DMS53 (cell line): Measurements from ENCODE around the gene OPN1LW.
"Not testable (repeated sequence)": the region's sequence is repeated elsewhere in the genome, so short reads cannot be mapped to it uniquely, and the experiment has no call there.

ENCODE experiments used
- DNase-seq: peaks from one replicate; lab custom pipeline; 2025; lab: John Stamatoyannopoulos, UW

OPN1LW gene

GRCh38 chrX:154135458-154136229 is 8.4 kb upstream of the OPN1LW start:
- no peak for DNase-seq

DNA sequence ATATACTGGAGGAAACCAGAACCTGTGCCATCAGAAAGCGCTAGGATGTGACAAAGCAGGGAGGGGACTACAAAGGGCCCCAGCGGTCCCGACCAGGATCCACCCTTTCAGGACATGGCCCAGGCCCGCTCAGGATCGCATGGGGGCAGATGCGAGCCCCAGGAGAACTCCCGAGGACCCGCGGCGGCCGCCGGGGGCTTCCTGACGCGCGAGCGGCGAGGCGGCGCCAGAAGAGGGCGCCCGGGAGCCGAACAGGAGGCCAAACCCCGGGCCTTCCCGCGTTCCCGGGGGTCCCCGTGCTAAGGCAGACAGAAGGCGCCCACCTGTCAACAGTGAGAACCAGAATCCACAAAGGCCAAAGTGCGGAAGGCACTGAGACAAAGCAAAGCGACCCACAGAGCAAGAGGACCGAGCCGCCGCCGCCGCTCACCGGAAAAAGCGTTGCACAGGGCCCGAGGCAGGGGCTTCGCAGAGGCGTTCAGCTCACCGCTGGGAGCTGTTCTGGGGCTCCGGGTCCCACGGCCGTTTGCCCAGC is 7.3 kb upstream of the OPN1LW start:
- DNase-seq, result peak; percentile 63

- no peak for DNase-seq
Measured at GRCh38 chrX:154138857-154139256, 5.2 kb upstream of the OPN1LW start.

DNA sequence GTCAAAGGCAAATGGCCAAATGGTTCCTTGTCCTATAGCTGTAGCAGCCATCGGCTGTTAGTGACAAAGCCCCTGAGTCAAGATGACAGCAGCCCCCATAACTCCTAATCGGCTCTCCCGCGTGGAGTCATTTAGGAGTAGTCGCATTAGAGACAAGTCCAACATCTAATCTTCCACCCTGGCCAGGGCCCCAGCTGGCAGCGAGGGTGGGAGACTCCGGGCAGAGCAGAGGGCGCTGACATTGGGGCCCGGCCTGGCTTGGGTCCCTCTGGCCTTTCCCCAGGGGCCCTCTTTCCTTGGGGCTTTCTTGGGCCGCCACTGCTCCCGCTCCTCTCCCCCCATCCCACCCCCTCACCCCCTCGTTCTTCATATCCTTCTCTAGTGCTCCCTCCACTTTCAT is 3.8 kb upstream of the OPN1LW start:
- no peak for DNase-seq

DNA sequence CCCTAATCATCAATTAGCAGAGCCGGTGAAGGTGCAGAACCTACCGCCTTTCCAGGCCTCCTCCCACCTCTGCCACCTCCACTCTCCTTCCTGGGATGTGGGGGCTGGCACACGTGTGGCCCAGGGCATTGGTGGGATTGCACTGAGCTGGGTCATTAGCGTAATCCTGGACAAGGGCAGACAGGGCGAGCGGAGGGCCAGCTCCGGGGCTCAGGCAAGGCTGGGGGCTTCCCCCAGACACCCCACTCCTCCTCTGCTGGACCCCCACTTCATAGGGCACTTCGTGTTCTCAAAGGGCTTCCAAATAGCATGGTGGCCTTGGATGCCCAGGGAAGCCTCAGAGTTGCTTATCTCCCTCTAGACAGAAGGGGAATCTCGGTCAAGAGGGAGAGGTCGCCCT is 3.3 kb upstream of the OPN1LW start:
- no peak for DNase-seq

DNA sequence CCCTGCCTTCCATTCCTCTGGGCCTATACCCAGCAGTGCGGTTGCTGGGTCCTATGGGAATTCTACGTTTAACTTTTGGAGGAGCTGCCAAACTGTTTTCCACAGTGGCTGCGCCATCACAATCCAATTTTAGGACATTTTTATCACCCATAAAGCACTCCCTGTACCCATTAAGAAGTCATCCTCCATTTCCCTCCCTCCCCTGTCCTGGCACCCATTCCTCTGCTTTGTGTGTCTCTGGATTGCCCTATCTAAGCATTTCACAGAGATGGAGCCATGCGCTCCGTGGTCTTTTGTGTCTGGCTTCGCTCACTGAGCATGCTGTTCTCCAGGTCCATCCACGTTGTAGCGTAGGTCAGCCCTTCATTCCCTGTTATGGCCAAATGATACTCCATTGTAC is 1.7 kb upstream of the OPN1LW start:
- DNase-seq, result no peak

DNA sequence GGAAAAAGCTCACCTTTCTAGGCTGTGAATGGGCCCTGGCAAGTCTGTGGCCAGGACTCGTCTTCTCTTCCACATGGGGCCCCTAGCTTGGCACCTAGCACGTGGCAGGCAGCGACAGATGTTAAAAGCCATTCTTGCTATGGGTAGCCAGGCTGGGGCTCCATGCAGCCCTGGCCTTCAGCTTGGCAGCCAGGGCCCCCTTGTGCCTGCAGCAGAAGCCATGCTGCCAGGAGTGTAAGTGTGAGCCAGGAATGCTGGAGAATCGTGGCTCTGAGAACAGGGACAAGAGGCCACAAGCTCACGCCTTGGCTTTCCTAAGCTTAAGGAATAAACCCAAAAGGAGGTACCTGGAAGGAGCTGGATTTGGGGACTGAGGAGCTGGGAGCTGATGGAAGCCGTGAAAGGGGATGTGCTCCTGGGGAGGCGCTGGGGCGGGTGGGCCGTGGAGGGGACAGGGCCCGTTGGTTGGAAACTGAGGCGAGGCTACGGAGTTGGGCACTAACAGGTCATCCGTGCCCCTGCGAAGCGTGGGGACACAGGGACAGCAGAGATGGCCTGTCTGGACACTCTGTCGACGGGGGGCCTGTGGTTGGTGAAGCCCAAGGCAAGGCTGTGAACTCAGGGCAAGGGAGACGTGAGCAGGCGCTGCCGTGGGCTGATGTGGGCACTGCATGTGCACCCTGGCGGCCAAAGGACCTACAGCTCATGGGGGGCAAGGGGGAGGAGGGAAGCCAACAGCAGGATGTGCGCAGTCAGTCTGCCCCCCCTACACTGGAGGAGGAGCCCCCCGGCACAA is 895 bp upstream of the OPN1LW start:
- DNase-seq, result no peak

GRCh38 chrX:154151030-154151429 is 7.0 kb downstream of the OPN1LW start:
- not testable (repeated sequence) for DNase-seq

- DNase-seq, result not testable (repeated sequence)
Measured at GRCh38 chrX:154156221-154156620, 12.2 kb downstream of the OPN1LW start.

DNA sequence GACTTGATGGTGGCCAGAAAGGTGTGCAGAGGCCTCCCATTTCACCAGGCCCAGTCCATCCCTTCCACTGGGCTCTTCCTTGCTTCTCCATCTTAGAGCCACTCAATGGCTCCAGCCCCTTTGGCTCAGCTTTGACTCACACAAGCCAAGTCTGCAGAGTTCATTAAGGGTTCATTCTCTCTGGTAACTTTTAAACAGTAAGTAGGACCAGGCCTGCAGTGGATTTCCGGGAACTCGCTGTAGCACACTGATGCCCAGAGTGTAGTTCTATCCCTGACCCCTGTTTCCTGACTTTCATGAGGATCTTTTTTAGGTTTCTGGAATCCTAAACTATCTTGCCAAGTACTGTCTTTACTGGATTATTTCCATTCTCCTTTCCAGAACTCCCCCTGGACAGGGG is 13.2 kb downstream of the OPN1LW start:
- not testable (repeated sequence) for DNase-seq

- DNase-seq, result not testable (repeated sequence)
Measured at GRCh38 chrX:154159345-154159744, 15.3 kb downstream of the OPN1LW start.

- DNase-seq, result not testable (repeated sequence)
Measured at GRCh38 chrX:154164902-154165301, 20.9 kb downstream of the OPN1LW start.

- DNase-seq, result not testable (repeated sequence)
Measured at GRCh38 chrX:154168384-154168783, 24.3 kb downstream of the OPN1LW start.

DNA sequence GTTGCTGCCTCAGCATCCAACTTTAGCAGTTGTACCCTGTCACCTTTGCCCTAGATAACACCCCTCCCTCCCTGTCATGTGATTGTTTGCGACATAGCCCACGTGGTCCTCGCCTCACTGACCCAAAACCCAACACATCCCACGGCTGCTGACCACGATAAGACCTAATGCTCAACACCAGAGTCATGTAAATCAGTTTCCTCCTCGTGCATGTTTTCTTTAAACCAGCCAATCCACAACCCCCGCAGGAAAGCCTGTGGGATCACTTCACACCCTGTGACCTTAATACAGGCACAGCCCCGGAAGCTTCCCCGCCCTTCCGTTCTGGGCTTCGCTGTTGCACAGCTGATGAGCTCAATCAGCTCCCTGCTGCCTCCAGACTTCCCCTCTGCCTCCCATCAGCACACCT is 28.5 kb downstream of the OPN1LW start:
- DNase-seq, result not testable (repeated sequence)

GRCh38 chrX:154174356-154174755 is 30.3 kb downstream of the OPN1LW start:
- not testable (repeated sequence) for DNase-seq

DNA sequence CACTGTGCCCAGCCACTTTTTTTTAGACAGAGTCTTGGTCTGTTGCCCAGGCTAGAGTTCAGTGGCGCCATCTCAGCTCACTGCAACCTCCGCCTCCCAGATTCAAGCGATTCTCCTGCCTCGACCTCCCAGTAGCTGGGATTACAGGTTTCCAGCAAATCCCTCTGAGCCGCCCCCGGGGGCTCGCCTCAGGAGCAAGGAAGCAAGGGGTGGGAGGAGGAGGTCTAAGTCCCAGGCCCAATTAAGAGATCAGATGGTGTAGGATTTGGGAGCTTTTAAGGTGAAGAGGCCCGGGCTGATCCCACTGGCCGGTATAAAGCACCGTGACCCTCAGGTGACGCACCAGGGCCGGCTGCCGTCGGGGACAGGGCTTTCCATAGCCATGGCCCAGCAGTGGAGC is 38.3 kb downstream of the OPN1LW start, which contains the start of gene OPN1MW:
TSS of gene OPN1MW (plus strand) at position 301 of the 400 bp plus-strand sequence. CDS start at position 383, 82 bp downstream.
- not testable (repeated sequence) for DNase-seq

DNA sequence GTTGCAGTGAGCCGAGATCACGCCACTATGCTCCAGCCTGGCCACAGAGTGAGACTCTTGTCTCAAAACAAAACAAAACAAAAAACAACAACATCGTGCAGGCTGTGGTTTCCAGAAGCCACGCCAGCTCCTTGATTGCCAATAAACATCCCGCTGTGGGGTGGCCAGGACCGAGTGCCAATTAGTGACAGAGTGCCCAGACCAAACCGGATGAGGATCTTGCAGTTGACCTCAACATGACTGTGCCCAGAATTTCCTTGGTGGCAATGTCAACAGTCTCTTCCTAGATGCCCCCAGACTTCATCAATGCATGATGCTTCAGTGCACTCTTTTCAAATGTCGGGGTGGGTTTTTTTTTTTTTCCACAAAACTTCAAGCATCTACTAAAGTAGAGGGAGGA is 39.8 kb downstream of the OPN1LW start:
- not testable (repeated sequence) for DNase-seq

DNA sequence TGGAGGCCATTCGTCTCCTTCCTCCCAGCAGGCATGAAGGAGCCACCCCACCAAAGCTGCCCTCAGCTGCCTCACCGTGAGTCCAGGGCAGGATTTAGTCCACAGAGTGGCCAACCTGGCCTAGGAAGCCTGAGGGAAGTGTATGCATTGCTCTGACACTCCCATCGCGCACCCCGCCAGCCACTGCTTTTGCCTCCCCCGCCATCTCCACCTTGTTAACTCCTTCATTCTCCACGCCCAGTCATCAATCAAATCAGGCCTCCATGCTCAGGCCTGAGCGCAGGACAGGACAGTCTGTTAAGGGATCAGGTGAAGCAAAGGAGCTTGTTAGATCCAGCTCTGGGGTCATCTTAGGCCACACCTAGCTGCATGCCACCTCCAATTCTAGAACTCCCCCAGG is 48.8 kb downstream of the OPN1LW start:
- DNase-seq, result not testable (repeated sequence)

DNA sequence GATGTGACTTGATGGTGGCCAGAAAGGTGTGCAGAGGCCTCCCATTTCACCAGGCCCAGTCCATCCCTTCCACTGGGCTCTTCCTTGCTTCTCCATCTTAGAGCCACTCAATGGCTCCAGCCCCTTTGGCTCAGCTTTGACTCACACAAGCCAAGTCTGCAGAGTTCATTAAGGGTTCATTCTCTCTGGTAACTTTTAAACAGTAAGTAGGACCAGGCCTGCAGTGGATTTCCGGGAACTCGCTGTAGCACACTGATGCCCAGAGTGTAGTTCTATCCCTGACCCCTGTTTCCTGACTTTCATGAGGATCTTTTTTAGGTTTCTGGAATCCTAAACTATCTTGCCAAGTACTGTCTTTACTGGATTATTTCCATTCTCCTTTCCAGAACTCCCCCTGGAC is 50.3 kb downstream of the OPN1LW start:
- not testable (repeated sequence) for DNase-seq

DNA sequence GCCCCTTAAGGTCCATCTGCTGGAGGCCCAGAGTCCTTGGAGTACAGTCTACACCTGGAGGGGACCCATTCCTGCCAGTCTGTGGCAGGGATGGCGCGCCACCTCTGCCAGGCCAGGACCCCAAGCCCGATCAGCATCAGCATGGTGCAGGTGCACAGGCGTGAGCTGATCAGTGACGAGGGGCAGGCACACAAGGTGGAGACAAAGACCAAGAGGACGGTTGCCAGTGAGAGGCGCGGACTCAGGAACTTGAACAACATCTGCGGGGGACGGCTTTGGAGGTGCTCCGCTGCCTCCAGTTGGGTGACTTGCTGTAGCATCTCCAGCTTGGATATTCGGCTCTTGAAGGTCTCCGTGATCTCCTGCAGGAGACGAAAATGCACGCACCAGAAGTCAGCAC is 52.4 kb downstream of the OPN1LW start:
- DNase-seq, result not testable (repeated sequence)
